GM12872 (cell line): ENCODE data around the gene LUC7L3.

Experiments used
- TF ChIP-seq, protein P1 (sequence below): IDR thresholded peaks from 3 replicates; pipeline ENCODE4 v1.5.1; 2011; ENCODE audit warnings: low read depth, mild to moderate bottlenecking, low read length, moderate library complexity; ENCODE audit not compliant: insufficient read depth

Gene LUC7L3

GRCh38 chr17:50719144-50719923 is at the start of gene LUC7L3:
TSS of gene LUC7L3 (plus strand) at chr17:50719603. CDS start at chr17:50719733, 130 bp downstream.
- TF ChIP-seq, protein P1, sequence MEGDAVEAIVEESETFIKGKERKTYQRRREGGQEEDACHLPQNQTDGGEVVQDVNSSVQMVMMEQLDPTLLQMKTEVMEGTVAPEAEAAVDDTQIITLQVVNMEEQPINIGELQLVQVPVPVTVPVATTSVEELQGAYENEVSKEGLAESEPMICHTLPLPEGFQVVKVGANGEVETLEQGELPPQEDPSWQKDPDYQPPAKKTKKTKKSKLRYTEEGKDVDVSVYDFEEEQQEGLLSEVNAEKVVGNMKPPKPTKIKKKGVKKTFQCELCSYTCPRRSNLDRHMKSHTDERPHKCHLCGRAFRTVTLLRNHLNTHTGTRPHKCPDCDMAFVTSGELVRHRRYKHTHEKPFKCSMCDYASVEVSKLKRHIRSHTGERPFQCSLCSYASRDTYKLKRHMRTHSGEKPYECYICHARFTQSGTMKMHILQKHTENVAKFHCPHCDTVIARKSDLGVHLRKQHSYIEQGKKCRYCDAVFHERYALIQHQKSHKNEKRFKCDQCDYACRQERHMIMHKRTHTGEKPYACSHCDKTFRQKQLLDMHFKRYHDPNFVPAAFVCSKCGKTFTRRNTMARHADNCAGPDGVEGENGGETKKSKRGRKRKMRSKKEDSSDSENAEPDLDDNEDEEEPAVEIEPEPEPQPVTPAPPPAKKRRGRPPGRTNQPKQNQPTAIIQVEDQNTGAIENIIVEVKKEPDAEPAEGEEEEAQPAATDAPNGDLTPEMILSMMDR, result no peak

DNA sequence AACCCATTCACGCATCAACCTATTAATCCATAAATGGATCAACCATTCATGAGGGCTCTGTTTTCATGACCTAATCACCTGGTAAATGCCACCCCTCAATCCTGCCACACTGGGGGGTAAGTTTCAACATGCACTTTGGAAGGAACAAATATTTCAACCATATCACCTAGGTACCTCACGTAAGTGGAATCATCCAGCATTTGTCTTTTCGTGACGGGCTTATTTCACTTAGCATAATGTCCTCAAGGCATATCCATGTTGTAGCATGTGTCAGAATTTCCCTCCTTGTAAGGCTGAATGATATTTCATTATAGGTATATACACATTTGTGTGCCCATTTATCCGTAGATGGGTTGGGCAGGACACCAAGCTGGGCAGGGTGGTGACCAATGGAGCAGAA is 47.3 kb upstream of the LUC7L3 start:
- TF ChIP-seq, protein P1, result no peak

- TF ChIP-seq, protein P1, result no peak
Measured at GRCh38 chr17:50672831-50673551, 46.4 kb upstream of the LUC7L3 start.

DNA sequence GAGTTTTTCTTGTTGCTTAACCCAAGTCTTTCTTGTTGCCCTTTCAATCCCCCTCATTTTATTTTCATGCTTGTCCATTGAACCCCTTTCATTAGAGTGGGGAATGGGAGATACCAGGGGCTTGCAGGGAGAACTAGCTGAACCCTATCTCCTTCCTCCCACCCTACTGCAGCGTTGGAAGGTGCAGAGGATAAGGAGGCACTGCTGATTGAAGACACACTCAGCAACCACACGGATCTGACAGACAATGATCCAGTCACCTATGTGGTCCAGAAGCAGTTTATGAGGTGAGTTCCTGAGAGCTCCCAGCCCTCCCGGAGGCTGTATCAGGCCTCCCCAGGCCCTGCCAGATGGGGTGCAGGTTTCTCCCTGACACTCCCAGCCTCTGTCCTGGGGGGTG is 44.2 kb upstream of the LUC7L3 start:
- TF ChIP-seq, protein P1, result no peak

GRCh38 chr17:50675627-50676026 is 43.8 kb upstream of the LUC7L3 start:
- TF ChIP-seq, protein P1, result no peak

GRCh38 chr17:50676065-50676975 is 43.1 kb upstream of the LUC7L3 start:
- TF ChIP-seq, protein P1, result no peak
